A549 treated with ZK216348 at 1 μM for 4 hours (cell line): ENCODE measurements around the gene AGTRAP. TPM values are rescaled to one million over a fixed set of nuclear protein-coding genes. Genes with fewer than 3 reads are reported as not detected.

Experiments used
- total RNA-seq: library from RNA; stranded (reverse); fragments of 200-300 nt; extraction: Qiagen RNA extraction; gene quantifications from 5 replicates; pipeline ENCODE4 v1.2.3, GENCODE V29; 2022; ENCODE audit warnings: low read depth

The AGTRAP gene, protein sequence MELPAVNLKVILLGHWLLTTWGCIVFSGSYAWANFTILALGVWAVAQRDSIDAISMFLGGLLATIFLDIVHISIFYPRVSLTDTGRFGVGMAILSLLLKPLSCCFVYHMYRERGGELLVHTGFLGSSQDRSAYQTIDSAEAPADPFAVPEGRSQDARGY
- 62.1 to 107 TPM (median 99.1 TPM) in 5 replicates for total RNA-seq

GRCh38 chr1:11735854-11736745, at the start of gene AGTRAP:
Gene AGTRAP, plus strand, starts transcription at chr1:11736136. Its CDS starts 73 bp downstream, at chr1:11736209.

DNA sequence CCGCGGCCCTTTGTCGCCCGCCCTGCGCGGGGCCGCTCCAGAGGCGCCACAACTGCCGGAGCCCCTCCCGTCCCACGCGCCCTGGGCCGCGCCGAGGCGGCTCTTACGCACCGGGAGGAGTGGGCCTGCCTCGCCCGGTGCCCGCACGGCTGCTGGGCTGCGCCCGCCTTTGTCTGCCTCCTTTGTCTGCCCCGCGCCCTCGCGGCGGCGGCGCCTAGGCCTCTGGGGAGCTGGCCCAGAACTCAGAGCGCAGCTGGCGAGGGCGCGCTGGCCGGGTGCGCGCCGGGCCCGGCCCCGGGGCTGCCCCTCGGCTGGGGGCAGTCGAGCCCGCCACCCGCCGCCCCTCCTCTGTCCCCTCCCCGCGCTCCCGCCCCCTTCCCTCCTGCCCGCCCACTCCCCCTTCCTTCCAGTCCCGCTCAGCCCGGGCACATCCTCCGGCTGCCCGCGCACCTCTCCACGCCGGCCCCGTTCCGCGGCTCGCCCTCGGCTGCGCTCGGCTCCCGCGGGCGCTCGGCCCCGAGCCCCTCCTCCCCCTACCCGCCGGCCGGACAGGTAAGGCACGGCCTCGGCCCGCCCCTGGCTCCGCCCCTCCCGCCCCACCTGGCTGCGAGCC, 44.5 kb upstream of the AGTRAP start, which contains the start of gene DRAXIN:
Gene DRAXIN, plus strand, starts transcription at position 409 of the 613 bp plus-strand sequence. CDS start 14,549 bp downstream, outside the sequence.

DNA sequence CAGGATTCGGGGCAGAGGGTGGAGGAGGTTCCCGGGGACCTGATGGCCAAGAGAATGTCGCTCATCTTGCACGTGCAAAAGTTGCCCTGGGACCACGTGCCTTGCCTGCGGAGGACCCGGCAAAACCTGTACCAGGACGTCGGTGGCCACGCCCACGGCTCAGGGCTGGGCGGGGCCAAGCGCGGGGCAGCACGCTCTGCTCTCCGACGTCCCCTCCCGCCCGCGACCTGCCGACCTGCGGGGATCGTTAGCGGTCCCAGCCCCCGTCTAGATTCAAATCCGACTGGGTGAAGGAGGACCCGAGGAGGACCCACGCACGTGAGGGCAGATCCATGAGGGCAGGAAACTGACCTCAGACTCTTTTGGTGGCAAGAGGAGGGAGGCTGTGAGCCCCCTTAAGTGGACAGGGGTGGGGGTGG, 26.1 kb downstream of the AGTRAP start, which contains the start of gene C1orf167:
Gene C1orf167, plus strand, starts transcription at position 206 of the 419 bp plus-strand sequence. CDS start 2,208 bp downstream, outside the sequence.

Other genes starting within 250 kb of the AGTRAP start
- gene FBXO2, start 81.7 kb upstream of the AGTRAP start, total RNA-seq: 6.1 to 12.5 TPM (median 9.1 TPM) in 5 replicates
- 12.5 to 19.6 TPM (median 17.2 TPM) in 5 replicates for gene FBXO44, start 81.3 kb upstream of the AGTRAP start, total RNA-seq
- gene FBXO6, start 71.9 kb upstream of the AGTRAP start, total RNA-seq: 4.6 to 9.7 TPM (median 8.2 TPM) in 5 replicates
- gene MAD2L2, start 55.0 kb upstream of the AGTRAP start, total RNA-seq: 41.8 to 55.4 TPM (median 48.4 TPM) in 5 replicates
- 0.05 to 0.13 TPM (median 0.06 TPM) in 5 replicates for gene DRAXIN, start 44.4 kb upstream of the AGTRAP start, total RNA-seq
- gene C1orf167, start 26.1 kb downstream of the AGTRAP start, total RNA-seq: not detected in 5 replicates
- gene MTHFR, start 69.8 kb downstream of the AGTRAP start, total RNA-seq: 3.7 to 5.5 TPM (median 4.8 TPM) in 5 replicates
- gene CLCN6, start 70.1 kb downstream of the AGTRAP start, total RNA-seq: 4.5 to 7.3 TPM (median 6.2 TPM) in 5 replicates
- gene NPPA, start 111.6 kb downstream of the AGTRAP start, total RNA-seq: not detected in 5 replicates
- gene NPPB, start 122.8 kb downstream of the AGTRAP start, total RNA-seq: 0.42 TPM in 1 of 5 replicates, not detected in the others
- gene KIAA2013, start 190.3 kb downstream of the AGTRAP start, total RNA-seq: 24.5 to 50.7 TPM (median 48.7 TPM) in 5 replicates
- gene PLOD1, start 198.6 kb downstream of the AGTRAP start, total RNA-seq: 60.5 to 88.3 TPM (median 85.2 TPM) in 5 replicates
- gene MFN2, start 244.3 kb downstream of the AGTRAP start, total RNA-seq: 30.8 to 37.4 TPM (median 34.7 TPM) in 5 replicates